ENCODE measurements around the gene MCRIP2.
A peak's percentile ranks its signal among the peaks of the same experiment; 100 is the strongest.

Gene MCRIP2

GRCh38 chr16:631808-632358, 9.7 kb upstream of the MCRIP2 start:
- no peak for DNase-seq (ENCODE audit: low read depth, low spot score)

- no peak for DNase-seq (ENCODE audit: low read depth, low spot score)
These were observed 8.9 kb upstream of the MCRIP2 start for GRCh38 chr16:632486-633335.

DNA sequence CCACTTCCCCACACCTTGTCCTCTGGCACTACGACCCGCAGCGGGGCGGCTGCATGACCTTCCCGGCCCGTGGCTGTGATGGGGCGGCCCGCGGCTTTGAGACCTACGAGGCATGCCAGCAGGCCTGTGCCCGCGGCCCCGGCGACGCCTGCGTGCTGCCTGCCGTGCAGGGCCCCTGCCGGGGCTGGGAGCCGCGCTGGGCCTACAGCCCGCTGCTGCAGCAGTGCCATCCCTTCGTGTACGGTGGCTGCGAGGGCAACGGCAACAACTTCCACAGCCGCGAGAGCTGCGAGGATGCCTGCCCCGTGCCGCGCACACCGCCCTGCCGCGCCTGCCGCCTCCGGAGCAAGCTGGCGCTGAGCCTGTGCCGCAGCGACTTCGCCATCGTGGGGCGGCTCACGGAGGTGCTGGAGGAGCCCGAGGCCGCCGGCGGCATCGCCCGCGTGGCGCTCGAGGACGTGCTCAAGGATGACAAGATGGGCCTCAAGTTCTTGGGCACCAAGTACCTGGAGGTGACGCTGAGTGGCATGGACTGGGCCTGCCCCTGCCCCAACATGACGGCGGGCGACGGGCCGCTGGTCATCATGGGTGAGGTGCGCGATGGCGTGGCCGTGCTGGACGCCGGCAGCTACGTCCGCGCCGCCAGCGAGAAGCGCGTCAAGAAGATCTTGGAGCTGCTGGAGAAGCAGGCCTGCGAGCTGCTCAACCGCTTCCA, 8.1 kb upstream of the MCRIP2 start:
- no peak for DNase-seq (ENCODE audit: low read depth, low spot score)

DNA sequence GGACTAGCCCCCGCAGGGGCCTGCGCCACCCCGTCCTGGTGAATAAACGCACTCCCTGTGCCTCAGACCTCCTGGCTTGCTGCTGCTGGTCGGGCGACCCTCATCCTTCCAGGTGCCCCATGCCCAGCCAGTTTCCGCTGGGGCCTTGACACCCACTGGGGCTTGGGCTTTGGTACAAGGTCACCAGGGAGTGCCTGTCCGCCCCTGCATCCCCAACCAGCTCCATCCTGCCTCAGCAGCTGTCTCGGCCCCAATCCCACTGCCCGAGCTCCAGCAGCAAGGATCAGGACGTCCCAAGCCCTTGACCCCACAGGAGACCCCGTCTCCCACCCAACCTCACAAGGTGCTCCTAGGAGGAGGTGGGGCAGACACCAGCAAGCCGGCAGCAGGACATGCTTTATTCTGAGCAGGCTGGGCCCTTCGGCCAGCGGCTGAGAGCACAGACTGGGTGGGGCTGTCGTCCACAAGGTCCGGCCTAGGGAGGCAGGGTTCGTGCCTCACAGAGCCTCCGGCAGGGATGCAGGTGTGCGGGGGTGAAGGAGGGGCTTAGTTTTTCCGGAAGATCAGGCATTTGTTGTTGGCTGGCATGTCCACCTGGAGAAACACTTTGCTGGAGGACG, 7.5 kb upstream of the MCRIP2 start:
- no peak for DNase-seq (ENCODE audit: low read depth, low spot score)

DNA sequence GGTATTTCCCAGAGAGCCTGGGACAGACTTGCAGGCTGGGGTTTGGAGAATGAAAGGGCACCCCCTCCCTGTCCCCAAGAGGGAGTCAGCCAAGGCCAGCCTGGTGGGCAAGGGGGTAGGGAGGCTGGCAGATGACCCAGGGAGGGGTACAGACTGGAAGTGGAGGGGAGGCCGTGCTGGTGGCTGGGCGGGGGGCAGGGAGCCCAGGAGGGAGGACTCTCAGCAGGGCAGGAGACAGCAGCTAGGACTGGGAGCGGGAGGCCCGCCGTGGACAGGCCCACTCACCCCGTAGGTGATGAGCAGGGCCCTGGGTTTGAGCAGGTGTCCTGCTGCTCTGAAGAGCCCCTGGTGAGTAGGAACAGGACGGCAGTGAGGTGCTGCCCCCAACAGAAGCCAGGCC, 6.6 kb upstream of the MCRIP2 start:
- no peak for DNase-seq (ENCODE audit: low read depth, low spot score)

GRCh38 chr16:635573-636205, 5.9 kb upstream of the MCRIP2 start:
- DNase-seq (ENCODE audit: low read depth, low spot score) = no peak

- DNase-seq (ENCODE audit: low read depth, low spot score) = peak; percentile 97
These were observed 5.2 kb upstream of the MCRIP2 start, which contains the start of gene METTL26 for GRCh38 chr16:636206-637080. Gene METTL26 (minus strand): TSS chr16:636305. CDS start chr16:636290, 15 bp downstream.

GRCh38 chr16:637081-638018, 4.3 kb upstream of the MCRIP2 start:
- DNase-seq (ENCODE audit: low read depth, low spot score) = no peak

GRCh38 chr16:638034-638543, 3.5 kb upstream of the MCRIP2 start:
- DNase-seq (ENCODE audit: low read depth, low spot score) = no peak

DNA sequence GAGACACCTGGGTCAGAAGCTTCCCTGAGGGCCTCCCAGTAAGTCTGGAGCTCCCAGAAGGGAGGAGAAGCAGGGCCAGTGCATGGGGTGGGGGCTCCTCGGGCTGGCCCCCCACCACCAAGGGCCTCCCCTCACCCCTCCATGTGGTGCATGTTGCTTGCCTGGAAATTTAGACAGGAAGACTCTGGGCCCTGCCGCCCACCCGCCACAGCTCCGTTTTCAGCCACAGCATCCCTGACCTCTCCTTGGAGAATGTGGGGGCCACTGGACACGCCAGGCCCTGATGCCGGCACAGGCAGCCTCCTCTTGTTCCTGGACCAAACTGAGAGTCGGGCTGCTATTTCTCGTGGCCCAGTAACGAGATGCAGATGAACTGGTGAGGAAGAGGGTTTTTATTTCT, 2.8 kb upstream of the MCRIP2 start:
- DNase-seq (ENCODE audit: low read depth, low spot score) = no peak

GRCh38 chr16:640614-641013, 1.0 kb upstream of the MCRIP2 start:
- DNase-seq (ENCODE audit: low read depth, low spot score) = no peak

GRCh38 chr16:642189-643049, 791 bp downstream of the MCRIP2 start:
- DNase-seq (ENCODE audit: low read depth, low spot score) = no peak

DNA sequence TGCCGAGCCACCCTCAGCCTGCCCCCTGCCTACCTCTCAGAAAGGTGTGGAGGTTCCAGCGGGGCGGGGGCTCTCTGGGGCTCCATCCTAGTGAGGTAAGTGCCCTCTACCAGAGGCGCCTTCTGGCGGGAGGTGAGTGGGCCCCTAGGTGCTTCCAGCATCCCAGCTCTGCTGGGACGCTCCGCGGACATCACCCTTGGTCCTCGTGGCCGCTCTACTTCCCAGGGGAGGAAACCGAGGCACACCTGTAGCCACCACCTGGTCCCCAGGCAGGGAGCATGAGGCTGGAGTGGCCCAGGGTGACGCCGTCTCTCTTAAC, 1.4 kb downstream of the MCRIP2 start:
- DNase-seq (ENCODE audit: low read depth, low spot score) = no peak

GRCh38 chr16:644556-644955, 2.9 kb downstream of the MCRIP2 start:
- no peak for DNase-seq (ENCODE audit: low read depth, low spot score)

- no peak for DNase-seq (ENCODE audit: low read depth, low spot score)
These were observed 4.4 kb downstream of the MCRIP2 start for GRCh38 chr16:645852-646678.

GRCh38 chr16:646679-647172, 5.1 kb downstream of the MCRIP2 start:
- DNase-seq (ENCODE audit: low read depth, low spot score) = no peak

GRCh38 chr16:647173-647902, 5.7 kb downstream of the MCRIP2 start:
- DNase-seq (ENCODE audit: low read depth, low spot score) = no peak

Measured in ELF-1 (cell line).